SK-N-SH treated with all-trans-retinoic acid at 6 μM for 48 hours (cell line): ENCODE results near the gene CDC42.

Source experiments
- CSDC2 ChIP-seq: fragments of 250-450 bp; sonication (Bioruptor Pico); IDR thresholded peaks from 2 replicates; pipeline ENCODE4 v1.5.0; 2020; ENCODE audit warnings: mild to moderate bottlenecking, moderate library complexity
- PATZ1 ChIP-seq: fragments of 250-450 bp; sonication (Bioruptor Pico); IDR thresholded peaks from 2 replicates; pipeline ENCODE4 v1.8.0; 2020; ENCODE audit warnings: mild to moderate bottlenecking, moderate library complexity, borderline replicate concordance
- ZC3H10 ChIP-seq: fragments of 250-450 bp; sonication (Bioruptor Pico); IDR thresholded peaks from 2 replicates; pipeline ENCODE4 v1.5.1; 2021; ENCODE audit warnings: mild to moderate bottlenecking, moderate library complexity

DNA sequence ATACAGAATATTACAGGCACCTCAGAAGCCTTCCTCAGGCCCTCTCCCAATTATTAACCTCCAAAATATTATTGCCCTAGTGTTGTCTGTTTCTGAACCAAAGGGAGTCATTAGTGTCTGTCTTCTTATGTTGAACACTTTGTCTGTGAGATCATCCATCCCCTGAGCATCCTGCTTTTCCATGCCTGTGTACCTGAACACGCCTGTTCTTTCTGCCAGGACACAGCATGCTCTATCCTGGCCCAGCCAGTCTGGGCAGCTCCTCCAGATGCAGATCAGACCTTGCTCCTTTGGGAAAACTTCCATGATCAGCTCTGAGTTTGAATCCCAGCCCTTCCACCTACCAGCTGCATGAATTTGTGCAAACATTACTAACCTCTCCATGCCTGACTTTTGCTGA lies 11.0 kb upstream of the CDC42 start:
- TF ChIP-seq CSDC2 (CRISPR knock-in tag): no peak
- no peak for TF ChIP-seq ZC3H10 (CRISPR knock-in tag)
- no peak for TF ChIP-seq PATZ1 (CRISPR knock-in tag)
